ENCODE data around the gene EIF2B2.

The EIF2B2 gene

DNA sequence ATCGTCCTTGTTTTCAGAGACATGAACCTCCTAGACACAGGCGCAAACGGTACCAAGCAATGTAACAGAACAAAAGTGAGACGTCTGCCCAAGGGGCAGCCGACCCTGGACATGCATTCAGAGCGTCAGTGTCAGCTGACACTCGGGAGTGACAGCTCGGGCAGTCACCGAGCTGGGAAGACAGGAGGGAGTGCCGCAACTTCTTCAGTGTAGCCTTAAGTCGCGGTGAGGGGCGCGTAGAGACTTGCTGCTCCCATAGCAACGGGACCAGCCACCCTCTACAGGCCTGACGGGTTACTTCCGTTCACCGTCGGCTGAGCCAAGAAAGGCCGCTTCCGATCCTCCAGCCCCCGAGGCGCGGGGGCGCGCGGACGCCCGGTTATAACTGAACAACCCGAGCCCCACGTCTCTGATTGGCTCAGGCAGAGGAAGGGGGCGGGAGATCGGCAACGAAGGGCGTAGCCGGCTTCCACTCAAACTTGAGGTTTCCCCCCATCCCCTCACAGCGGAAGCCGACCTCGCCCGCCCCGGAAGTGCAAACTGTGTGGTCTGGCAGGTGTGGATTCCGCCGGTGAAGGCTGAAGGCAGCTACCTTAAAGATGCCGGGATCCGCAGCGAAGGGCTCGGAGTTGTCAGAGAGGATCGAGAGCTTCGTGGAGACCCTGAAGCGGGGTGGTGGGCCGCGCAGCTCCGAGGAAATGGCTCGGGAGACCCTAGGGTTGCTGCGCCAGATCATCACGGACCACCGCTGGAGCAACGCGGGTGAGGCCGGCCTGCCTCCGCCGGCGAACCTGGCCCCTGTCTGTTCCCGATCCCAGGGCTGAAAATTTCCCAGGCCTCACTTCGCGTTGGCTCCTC lies at the start of gene EIF2B2:
Gene EIF2B2 (plus strand): TSS at position 530 of the 858 bp plus-strand sequence. CDS start 70 bp downstream, at position 600.
- DNase-seq (ENCODE audit: low read depth in 2 of 2) = peak; percentile 97 to 99

DNA sequence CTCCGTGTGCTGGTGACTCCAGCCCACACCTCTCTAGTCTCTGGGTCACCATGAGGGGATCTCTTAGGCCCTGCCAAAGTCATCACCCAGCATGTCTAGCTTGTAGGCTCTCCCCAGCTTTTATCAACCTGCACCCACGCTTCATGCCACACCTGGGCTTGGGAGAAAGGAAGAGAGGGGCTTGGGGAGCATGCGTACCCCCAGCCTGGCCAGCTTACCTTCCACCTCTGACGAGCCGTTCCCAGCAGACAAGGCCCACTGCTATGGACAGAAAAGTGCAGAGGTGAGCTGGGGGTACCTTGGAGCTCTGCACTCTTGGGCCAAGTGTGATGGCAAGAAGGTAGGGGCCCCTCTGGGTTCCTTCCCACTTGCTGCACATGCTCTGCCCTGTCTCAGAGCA lies 49.0 kb upstream of the EIF2B2 start:
- no peak for DNase-seq (ENCODE audit: low read depth in 2 of 2)

DNA sequence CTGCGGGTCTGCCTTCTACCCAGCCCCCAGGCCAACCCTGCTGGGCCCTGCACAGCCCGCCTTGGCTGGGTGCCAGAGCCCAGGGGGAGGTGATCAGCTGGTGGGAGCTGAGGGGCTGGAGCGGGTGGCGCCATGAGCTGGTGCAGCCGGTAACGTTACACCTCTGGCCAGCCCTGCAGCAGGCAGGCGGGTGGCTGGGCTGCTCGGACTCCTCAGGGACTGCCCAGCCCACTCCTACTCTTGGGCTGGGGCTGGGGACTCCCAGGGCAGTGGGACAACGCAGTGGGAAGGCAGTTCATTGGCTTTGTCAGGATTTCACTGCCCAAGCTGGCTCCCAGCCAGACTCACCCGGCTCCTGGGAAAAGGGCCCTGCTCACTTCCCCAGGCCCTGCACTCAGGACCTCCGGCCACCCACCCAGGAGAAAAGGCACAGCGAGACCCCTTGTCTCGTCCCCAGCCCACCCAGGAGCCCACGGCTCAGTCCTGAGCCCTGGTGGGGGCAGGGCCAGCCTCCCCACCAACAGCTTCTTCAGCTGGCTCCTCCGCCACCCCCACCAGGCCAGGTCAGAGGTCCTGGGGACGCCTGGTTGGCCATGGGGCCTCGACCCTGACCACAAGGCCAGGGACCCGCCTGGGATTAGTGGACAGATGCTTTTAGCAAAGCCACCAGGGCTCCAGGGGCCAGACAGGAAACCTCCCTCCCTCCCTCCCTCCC lies 48.3 kb upstream of the EIF2B2 start:
- DNase-seq (ENCODE audit: low read depth in 2 of 2) = no peak

DNA sequence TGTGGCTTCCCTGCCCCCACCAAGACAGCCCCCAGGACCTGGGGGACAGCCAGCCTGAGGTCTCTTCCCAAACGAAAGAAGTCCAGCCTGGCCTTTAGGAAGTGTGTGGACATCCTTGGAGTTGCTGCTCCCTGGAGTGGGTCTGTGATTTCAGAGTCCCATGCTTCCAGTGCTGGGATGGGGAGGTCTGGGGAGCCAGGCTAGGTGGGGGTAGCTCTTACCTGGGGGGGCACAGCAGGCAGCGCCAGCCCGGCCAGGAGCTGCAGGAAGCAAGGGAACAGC lies 47.8 kb upstream of the EIF2B2 start:
- no peak for DNase-seq (ENCODE audit: low read depth in 2 of 2)

DNA sequence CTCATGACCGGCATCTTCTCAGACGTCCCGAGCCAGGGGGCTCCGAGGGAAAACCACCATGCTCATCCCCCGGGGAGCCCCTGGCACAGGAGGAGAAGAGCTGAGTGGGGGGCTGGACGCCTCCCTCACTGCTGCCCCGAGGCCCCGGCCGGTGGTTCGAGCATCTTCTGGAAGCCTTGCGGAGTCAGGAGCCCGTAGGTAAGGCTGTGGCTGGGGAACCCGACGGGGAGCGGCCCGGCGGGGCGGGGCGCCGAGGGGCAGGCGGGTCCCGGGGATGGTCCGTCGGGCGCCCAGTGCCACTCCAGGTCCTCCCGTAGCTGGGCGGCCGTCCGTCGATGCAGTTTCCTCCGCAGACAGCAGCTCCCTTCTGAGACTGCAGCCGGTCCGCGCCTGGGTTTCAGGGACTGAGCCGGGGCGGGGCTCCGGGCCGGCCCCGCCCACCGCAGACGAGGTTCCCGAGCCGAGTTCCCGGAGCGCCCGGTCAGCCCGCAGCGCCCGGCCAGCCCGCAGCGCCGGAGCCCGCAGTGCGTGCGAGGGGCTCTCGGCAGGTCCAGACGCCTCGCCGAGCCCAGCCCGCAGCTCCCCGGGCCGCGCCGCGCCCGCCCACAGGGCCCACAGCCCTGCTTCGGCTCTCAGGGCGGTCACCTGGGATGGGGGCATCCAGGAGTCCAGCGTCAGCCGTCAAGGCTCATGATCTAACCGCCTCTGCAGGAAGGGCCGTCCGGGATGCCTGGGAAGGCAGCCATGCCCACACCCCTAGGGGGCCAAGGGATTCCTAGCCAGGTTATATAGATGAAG lies 47.3 kb upstream of the EIF2B2 start, which contains the start of gene PGF:
Gene PGF (minus strand): TSS at position 369 of the 798 bp plus-strand sequence. CDS start 355 bp downstream, at position 14.
- peak in 1 of 2 donors; percentile 22 for DNase-seq (ENCODE audit: low read depth in 2 of 2)

DNA sequence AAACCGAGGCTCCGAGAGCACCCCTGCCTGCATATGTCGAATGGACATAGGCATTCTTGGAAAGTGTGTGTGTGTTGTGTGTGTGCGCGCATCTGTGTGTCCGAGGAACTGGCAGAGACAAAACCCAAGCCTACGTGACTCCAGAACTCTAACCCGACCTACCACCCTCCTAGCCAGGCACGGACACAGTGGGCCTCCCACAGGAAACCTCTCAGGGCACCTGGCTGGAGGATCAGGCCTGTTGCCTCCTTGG lies 46.8 kb upstream of the EIF2B2 start:
- DNase-seq (ENCODE audit: low read depth in 2 of 2) = no peak

DNA sequence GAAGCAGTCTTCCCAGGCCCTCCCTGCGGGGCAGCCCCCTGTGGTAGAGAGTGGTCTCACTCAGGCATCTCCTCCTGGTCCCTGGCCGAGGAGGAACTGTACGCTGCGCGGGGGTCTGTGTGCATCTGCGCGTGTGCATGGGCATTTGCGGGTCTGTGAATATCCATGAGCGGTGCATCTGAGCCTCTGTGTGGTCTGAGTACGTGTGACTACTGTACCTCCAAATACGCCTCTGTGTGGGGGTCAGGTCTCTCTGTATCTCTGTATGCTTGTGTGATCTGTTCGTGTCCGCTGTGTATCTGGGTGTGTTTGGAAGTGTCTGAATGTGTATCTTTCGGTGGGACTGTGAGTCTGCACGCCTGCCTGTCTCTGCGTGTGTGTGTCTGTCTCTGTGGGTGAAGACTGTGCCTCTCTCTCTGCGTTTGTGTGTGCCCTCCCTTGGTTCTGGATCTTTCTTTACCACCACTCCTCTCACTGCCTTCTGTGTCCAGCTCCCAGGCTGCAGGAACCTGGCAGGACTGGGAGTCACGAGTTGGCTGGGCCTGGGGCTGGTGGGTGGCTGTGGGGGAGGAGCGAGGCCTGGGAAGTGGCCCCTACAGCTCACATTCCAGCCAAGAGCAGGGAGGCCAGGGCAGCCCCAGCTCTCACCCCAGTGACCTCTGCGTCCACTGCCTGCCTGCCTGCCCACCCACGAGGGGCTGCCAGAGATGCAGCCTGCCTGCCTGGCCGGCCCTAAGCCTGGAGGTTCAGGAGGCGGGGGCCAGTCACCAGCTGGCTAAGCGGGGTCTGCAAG lies 46.2 kb upstream of the EIF2B2 start:
- DNase-seq (ENCODE audit: low read depth in 2 of 2) = no peak

DNA sequence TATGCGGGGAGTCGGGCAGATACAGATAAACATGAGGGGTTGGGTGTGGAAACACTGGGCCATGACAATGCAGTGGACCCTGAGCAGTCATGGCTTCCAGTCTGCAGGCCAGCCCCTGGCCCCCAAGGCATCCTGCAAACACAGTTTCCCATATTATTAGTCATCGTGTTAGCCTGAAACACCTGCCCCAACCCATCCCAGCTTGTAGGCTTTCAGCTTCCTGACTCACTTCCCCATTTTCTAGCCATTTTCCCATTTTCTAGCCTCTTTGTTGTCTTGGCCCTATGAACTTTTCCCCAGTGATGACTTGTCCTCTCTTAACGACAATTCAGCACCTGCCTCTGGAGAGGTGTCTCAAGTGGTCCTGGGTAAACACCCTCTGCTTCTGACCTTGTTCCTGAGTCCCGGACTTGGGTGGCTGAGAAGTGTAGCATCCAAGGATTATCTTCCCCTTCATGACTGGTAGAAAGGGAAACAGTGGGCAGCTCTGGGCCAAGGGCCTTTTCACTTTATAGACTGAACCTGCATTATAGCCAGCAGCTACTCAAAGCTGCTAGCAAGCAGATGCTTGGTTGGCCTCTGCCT lies 43.0 kb upstream of the EIF2B2 start:
- no peak for DNase-seq (ENCODE audit: low read depth in 2 of 2)

DNA sequence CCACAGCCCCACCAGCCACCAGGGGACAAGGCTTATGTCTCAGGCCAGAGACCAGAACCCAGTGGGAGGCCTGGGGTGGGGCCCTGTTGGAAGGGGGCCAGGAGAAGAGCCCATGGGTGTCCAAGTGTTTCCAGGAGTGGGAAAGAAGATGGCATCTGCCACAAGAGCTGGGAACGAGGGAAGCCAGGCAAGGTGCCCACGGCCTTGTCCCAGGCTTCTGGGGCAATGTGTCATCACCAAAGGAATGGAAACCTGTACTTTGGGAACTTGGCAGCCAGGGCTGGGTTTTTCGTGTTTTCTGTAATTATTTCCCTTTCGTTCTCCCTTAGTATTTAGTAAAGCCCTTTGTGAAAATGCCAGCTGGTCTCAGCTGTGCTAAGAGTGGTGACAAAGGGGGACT lies 42.0 kb upstream of the EIF2B2 start:
- DNase-seq (ENCODE audit: low read depth in 2 of 2) = no peak

DNA sequence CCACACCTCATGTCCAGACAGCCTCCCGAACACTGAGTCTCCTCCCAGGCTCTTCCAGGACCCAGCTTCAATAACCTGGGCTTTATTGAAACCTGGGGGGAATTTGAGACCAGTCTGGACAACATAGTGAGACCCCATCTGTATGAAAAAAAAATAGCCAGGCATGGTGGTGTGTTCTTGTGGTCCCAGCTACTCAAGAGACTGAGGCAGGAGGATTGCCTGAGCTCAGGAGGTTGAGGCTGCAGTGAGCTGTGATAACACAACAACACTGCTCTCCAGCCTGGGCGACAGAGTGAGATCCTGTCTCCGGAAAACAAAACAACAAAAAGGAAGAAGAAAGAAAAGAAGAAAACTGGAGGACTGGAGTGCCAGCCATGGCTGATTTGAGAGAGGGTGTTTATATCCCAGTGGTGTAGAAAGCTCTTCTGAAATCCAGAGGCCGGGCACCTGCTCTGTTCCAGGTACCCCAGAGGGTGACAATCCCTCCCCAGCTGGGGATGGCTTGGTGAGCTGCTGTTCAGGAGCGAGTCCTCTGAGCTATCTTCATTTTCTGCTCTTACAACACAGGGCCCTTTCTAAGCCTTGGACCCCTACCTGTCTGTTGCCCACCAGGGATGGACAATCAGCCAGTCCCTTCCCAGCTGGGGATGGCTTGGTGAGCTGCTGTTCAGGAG lies 41.3 kb upstream of the EIF2B2 start:
- DNase-seq (ENCODE audit: low read depth in 2 of 2) = no peak

DNA sequence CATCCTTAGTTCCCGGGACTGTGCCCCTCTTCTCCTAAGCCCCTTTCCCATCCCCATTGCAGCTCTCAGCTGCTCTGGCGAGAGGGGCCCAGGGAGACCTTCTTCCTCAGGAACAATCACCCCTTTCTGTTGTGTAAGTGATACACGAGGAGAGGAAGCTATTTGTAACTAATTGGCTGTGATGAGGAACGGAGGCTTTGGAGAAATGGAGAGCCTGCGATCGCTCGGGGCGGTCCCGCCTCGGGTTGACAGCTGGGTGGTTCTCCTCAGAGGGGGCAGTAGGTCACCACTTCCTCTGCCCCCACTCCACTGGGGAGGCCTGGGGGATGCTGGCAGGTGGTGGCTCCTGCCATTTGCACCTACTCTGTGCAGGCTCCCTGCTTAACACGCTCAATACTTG lies 40.7 kb upstream of the EIF2B2 start:
- DNase-seq (ENCODE audit: low read depth in 2 of 2) = no peak

DNA sequence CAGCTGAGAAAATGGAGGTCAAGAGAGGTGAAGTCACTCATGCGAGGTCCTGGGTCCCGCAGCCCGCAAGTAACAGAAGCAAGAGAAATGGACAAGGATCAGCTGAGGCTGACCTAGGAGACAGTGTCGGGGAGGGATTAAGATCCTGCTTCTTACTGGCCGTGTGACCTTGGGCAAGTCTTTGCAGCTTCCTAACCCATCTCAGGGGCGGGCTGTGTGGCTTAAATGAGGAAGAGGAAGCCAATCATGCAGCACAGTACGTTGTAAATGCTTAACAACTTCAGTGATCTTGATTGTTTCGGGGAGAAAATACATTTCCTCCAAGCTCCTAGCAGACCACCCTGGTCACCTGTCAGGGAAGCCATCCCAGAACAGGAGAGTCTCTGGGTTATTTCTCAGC lies 40.2 kb upstream of the EIF2B2 start:
- DNase-seq (ENCODE audit: low read depth in 2 of 2) = no peak

DNA sequence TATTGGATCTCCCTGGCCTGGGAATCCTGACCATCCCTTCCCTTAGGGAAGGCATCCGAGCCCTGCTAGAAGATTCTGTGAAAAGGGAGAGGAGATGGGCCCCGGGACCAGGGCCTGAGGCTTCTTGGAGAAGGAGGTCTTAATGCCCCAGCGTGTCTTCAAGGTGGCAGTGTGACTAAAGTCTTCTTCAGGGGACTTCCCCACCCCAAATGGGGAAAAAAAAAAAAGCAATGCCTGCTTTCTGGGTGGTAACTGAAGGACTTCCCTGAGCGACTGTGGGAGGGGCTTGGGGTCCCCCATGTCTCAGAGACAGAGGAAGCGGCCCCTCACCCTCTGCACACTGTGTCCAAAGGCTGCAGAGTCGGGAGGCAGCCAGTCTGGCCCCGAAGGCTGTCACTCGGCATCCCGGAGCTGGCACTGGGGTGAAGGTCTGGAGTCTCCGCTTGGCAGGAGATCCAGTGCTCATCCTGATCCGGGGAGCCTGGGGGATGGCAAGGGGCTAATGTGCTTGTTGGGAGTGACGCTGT lies 39.5 kb upstream of the EIF2B2 start:
- no peak for DNase-seq (ENCODE audit: low read depth in 2 of 2)

DNA sequence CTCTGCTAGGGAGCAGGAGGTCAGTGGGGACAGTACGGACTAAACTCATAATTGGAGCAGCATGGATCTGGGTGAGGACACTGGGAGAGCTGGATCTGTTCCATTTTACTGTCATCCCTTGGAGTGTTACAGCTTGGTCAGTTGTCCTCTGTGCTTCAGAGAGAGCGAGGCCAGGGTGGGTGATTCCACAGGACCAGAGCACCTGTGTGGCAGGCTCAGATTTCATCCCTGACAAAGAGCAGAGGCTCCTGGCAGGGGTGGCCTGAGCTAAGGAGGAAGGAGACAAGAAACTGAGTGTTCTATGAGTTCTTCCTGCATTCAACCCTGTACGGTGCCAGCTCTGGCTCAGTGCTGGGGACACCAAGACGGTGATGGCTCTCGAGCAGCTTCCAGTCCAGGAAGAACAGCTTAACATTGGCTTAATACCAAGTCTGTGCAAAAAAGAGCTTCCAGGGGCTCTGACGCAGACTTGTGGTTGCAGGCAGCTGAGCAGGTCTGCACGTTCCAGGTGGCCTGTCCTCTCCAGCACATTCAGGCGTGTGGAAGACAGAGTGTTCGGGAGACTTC lies 38.9 kb upstream of the EIF2B2 start:
- no peak for DNase-seq (ENCODE audit: low read depth in 2 of 2)

DNA sequence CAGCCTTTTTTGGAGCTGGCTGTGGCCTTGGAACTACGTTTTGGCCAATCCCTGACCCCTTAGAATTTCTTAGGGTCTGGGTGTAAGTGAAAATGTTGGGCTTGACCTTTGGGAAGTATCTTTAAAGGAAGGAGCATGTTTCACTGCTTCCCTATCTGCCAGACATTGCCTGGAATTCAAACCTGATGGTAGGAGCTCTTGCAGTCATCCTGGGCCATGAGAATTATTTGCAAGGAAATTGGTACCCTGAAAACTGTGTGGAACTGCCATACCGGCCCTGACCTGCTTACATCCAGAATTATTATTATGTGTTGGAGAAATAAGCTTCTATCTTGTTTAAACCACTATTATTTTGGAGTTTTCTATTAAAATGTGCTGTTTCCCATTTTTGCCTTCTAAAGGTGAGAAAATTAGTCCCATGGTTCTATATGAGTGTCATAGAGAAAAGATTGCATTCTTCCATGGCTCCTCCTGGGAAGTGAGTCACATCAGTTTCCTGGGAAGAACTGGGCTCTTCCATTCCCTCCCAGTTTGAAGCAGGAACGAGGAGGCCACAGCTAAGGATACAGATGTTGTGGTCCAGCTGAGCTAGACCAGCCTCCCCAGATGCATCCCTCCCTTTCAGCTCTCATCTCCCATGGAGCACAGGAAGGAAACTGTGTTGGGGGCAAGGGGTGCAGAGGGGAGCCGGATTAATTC lies 37.8 kb upstream of the EIF2B2 start:
- DNase-seq (ENCODE audit: low read depth in 2 of 2) = no peak

DNA sequence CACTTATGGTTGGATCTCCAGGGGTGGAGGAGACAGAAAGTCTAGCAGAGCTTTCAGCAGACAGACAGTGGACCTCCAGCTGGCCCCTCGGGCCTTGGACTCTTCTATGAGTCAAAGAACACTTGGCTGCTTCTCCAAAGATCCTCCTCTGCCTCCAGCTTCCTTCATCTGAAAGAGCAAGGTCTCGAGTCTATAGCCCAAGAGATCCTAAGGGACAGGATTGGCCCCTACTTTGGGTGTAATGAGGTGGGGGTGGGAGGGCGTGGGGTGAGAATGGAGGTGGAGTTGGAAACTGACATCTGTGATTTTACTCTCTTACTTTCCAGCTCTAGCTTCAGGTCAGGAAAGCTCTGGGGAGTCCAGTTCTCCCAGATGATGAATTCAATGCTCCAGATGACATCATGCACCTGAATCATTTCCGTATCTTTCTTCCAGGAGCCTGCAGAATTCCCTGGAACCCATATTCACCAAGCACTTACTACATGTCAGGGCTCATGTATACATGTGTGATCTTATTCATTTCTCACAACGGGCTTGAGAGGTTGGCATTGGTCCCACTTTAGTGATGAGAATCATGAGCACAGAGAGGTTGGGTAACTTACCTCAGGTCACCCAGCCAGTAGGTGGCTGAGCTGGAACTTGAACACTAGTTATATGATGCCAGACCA lies 37.1 kb upstream of the EIF2B2 start:
- DNase-seq (ENCODE audit: low read depth in 2 of 2) = no peak

DNA sequence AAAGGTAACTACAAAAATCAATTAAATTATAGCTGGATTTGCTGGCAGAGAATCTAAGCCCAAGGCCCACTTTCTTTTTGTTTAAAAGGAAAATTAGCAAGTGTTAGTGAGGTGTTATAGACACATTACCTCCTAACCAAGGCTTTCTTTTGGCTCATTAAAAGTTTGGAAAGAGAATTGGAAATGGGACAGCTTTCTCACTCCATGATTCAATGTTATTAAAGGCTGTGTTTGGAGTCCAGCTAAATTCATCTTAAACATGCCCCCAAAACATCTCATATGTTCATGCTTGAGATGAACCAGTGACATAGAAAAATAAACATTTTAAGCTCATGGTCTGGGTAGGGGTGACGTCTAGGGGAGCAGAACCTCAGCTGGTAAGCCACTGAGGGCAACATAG lies 33.9 kb upstream of the EIF2B2 start:
- no peak for DNase-seq (ENCODE audit: low read depth in 2 of 2)

DNA sequence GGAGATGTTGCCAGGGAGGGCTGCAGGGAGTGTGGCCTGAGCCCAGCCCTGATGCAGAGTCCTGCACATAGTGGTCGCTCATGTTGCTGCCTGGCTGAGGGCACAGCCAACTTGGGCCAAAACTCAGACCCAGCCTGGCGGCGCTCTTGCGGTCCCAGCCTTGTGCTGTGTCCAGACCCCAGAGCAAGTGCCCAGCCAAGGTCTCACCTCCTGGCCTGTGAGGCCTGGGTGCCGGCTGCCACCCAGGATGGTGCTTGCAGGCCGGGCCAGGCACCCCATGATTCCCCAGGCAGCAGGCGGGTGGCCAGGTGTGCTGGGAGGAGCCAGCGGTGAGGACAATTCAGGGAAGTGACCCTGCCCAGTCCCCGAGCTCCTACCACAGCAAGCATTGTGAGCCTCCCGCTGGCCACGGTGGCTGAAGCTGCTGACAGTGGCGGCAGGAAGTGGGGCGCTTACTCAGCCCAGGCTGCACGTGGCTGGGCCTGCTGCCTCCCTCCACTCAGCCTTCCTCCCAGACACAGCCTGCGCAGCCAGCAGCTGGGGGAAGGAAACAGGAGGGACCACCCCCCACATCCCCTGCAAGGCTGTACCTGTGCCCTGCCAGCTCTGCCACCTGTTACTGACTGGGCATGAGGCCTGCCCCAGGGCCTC lies 29.6 kb upstream of the EIF2B2 start:
- peak in 1 of 2 donors; percentile 18 for DNase-seq (ENCODE audit: low read depth in 2 of 2)

DNA sequence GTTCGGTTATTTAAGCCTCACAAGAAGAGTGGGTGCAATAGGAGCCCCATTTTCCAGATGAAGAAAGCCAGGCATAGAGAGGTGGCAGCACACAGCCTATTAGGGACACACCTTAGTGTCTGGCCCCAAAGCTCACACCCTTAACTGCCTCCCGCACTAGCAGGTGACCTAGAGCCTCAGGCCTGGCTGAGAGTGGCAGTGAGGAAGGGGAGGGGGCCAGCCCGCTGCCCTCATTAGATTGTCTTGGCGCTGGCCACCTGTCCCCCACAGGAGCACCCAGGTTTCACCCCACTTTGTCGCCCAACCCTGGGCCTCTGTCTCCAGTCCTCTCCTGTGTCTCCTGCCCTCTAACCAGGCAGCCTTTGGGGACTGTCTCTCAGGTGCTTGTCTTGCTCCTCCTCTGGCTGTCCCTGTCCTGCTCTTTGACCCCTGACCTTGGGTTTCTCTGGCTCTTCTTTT lies 28.8 kb upstream of the EIF2B2 start:
- DNase-seq (ENCODE audit: low read depth in 2 of 2) = no peak
